Activated CD4-positive, alpha-beta T cell treated with anti-CD3 and anti-CD28 coated beads, Interleukin-2, amount 10 ng/mL, durations not matched to agents 24 days and 14 days (primary cell): ENCODE results near the gene COL25A1. TPM values are rescaled to one million over a fixed set of nuclear protein-coding genes. Genes with fewer than 3 reads are reported as not detected.
"Not testable (repeated sequence)": the region's sequence is repeated elsewhere in the genome, so short reads cannot be mapped to it uniquely, and the experiment has no call there.

ENCODE experiments used
- DNase-seq: peaks from one replicate; pipeline ENCODE4 v3.0.0; 2022
- H3K27ac Mint-ChIP-seq: one replicate; pipeline ENCODE4 v1.8.0; 2022; ENCODE audit warnings: mild to moderate bottlenecking, mixed read lengths
- H3K27me3 Mint-ChIP-seq: one replicate; pipeline ENCODE4 v1.8.0; 2022; ENCODE audit warnings: mixed read lengths
- H3K36me3 Mint-ChIP-seq: one replicate; pipeline ENCODE4 v1.8.0; 2022; ENCODE audit warnings: low read depth, mild to moderate bottlenecking, mixed read lengths
- H3K4me1 Mint-ChIP-seq: one replicate; pipeline ENCODE4 v1.8.0; 2021; ENCODE audit warnings: mixed read lengths
- H3K4me3 Mint-ChIP-seq: one replicate; pipeline ENCODE4 v1.8.0; 2022; ENCODE audit warnings: mild to moderate bottlenecking, moderate library complexity, mixed read lengths
- H3K9me3 Mint-ChIP-seq: one replicate; pipeline ENCODE4 v1.8.0; 2021; ENCODE audit warnings: mixed read lengths
- intact Hi-C: fragments of 100-400 bp; cut with micrococcal nuclease; formaldehyde crosslinking; loops from one replicate; pipeline ENCODE4 v1.15.1; 2023
- total RNA-seq: library from RNA; stranded (reverse); gene quantifications from 2 replicates; pipeline ENCODE4 v1.2.3, GENCODE V29; 2022

Gene COL25A1
- total RNA-seq, 1 donor from 2014 or later = not detected

DNA sequence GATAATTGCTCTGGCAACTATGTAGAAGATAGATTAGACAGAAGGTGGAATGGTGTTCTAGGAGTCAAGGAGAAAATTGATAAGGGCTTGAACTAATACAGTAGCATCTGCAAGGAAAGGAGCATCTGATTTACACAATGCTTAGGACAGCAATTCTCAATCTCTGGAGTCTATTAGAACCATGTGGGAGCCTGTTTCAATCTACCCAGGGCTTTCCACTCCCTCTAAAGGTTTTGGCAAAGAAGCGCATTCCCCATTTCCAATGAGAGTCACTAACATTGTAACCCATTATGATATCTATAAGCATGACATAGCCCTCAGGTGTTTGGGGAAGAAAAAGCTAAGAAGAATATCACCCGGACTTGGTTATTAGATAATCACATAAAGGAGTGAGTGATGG, 168.2 kb downstream of the COL25A1 start:
- intact Hi-C loops = no loop called here
- Mint-ChIP-seq H3K4me3 (no peak overlapping the region), H3K27ac (no peak overlapping the region), H3K27me3 (peaks cover 9% of the 10 kb centered on the region), H3K36me3 (no peaks in the 10 kb centered on the region), H3K9me3 (no peaks in the 10 kb centered on the region), H3K4me1 (no peaks in the 10 kb centered on the region)
- DNase-seq = no peak

DNA sequence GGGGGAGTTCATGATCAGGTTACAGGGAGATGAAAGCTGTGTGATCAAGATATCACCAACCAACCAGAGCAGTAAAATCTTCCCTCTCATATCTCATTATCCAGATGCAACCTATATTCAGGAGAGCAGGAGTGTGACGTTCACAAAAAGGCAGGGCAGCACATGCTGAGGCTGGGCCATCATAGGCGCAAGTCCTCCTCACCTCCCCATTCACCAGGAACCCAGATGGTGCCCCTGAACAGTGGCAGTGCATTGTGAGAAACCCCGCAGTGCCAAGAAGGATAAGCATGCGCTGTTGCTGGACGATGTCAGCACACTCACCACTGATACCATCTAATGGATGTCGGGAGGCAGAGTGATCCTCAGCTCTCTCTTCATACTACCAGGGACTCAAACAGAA, 170.9 kb downstream of the COL25A1 start:
- peaks cover 10% of the 10 kb centered on the region for H3K27me3 Mint-ChIP-seq
- no peak overlapping the region for H3K4me3 Mint-ChIP-seq
- intact Hi-C loops = no loop called here
- no peaks in the 10 kb centered on the region for H3K36me3 Mint-ChIP-seq
- no peak overlapping the region for H3K27ac Mint-ChIP-seq
- H3K9me3 Mint-ChIP-seq = no peaks in the 10 kb centered on the region
- no peak for DNase-seq
- no peaks in the 10 kb centered on the region for H3K4me1 Mint-ChIP-seq

DNA sequence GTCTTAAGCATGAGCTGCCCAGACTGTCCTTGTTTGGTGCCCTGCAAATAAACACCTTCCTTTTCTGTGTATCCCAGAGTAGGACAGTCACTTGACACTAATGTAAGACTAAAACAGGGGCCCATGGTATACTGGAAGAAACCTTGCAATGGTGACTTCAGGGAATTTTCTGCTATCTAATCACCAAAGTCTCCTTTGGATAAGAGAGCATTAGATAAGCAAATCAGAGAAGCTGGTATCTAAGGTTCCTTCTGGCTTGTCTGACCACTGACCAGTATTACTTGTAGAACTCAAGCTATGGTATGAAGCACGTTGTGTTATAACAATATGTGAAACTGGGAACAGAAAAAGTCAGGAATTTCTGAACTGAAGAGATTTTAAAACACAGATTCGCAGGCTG, 173.9 kb downstream of the COL25A1 start:
- no peaks in the 10 kb centered on the region for H3K36me3 Mint-ChIP-seq
- intact Hi-C loops = no loop called here
- peaks cover 14% of the 10 kb centered on the region for H3K27me3 Mint-ChIP-seq
- H3K4me3 Mint-ChIP-seq = no peak overlapping the region
- H3K4me1 Mint-ChIP-seq = no peaks in the 10 kb centered on the region
- no peaks in the 10 kb centered on the region for H3K9me3 Mint-ChIP-seq
- no peak for DNase-seq
- H3K27ac Mint-ChIP-seq = no peak overlapping the region

DNA sequence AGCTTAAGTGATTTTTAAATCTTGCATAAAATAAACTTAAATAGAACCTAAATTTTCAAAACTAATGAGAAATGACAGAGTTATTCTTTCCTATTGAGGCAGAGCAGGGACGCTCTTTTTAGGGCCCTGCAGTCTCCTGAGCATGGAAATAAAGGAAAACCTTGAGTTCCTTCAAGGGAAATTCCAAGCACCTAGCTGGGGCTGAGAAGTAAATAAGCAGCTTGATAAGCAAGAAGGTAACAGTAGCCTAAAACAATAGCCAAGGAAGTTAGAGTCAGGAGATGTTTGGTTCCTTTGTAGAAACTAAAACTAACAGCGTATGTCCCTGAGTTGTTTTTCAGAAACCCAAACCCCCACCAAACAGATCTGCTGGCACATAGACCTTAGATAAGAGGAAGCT, 174.6 kb downstream of the COL25A1 start:
- H3K36me3 Mint-ChIP-seq = no peaks in the 10 kb centered on the region
- H3K27me3 Mint-ChIP-seq = peaks cover 14% of the 10 kb centered on the region
- intact Hi-C loops = no loop called here
- H3K27ac Mint-ChIP-seq = no peak overlapping the region
- DNase-seq = no peak
- no peaks in the 10 kb centered on the region for H3K9me3 Mint-ChIP-seq
- no peaks in the 10 kb centered on the region for H3K4me1 Mint-ChIP-seq
- no peak overlapping the region for H3K4me3 Mint-ChIP-seq

DNA sequence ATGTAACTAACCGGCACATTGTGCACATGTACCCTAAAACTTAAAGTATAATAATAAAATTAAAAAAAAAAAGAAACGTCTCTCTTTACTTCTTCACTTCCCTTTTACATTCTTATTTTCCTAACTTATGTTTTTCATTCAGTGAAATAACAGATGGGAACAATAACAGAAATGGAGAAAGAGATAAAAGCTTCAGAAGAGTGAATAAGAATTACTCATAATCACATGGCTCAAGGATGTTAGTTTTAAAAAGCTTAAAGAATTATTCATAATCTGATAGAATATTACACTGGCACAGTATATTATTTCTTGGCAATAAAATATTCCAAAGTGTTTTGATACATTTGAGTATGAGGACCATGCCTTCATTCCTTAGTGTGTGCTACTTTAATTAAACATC, 175.6 kb downstream of the COL25A1 start:
- Mint-ChIP-seq H3K4me1 (no peaks in the 10 kb centered on the region), H3K27ac (no peak overlapping the region), H3K27me3 (peaks cover 18% of the 10 kb centered on the region), H3K4me3 (no peak overlapping the region), H3K9me3 (no peaks in the 10 kb centered on the region), H3K36me3 (no peaks in the 10 kb centered on the region)
- DNase-seq = no peak
- intact Hi-C loops = no loop called here

DNA sequence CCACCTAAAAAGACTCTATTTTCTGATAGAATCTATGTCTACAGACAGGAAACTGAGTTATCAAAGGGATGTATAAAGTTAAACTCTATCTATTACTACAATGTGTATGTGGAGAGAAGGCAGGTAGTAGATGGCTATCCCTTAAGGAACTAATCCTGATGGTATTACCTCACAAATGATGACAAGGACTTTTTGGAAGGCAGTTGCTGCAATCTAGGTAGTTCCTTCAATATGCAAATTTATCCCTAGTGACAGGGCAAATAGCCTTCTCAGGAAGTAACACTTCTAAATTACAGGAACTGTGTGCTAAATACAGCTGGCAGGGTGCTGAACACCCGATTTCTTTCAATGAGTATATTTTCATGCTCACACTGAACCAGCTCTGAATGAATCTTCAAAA, 177.4 kb downstream of the COL25A1 start:
- peaks cover 21% of the 10 kb centered on the region for H3K27me3 Mint-ChIP-seq
- no peaks in the 10 kb centered on the region for H3K36me3 Mint-ChIP-seq
- intact Hi-C loops = no loop called here
- no peak for DNase-seq
- H3K9me3 Mint-ChIP-seq = peaks cover 3% of the 10 kb centered on the region
- no peak overlapping the region for H3K27ac Mint-ChIP-seq
- H3K4me3 Mint-ChIP-seq = no peak overlapping the region
- no peaks in the 10 kb centered on the region for H3K4me1 Mint-ChIP-seq

DNA sequence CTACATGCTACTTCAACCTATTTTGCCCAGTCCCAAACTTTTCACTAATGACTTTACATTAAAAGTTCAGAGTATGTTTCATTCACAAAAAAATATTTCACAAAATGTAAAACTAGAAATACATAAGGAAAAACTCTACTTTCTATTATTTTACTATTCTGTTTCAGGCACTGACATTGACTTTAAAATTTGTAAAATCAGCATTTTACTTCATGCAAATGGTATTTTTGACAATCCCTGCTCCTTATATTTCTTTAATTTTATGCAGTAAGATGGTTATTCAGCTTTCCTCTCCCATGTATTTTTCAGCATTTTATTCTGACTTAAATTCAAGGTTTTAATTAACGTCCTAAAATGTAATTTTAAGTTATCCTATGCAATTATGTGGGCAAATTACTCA, 178.5 kb downstream of the COL25A1 start:
- peaks cover 28% of the 10 kb centered on the region for H3K27me3 Mint-ChIP-seq

DNA sequence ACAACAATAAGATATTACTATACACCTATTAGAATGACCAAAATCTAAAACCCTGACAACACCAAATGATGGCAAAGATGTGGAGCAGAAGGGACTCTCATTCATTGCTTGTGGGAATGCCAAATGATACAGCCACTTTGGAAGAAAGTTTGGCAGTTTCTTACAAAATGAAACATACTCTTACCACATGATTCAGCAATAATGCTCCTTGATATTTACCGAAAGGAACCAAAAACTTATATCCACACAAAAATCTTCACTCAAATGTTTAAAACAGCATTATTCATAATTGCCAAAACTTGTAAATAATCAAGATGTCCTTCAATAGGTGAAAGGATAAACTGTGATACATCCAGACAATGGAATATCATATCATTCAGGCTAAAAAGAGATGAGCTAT, 180.9 kb downstream of the COL25A1 start:
- peaks cover 3% of the 10 kb centered on the region for H3K9me3 Mint-ChIP-seq
- H3K27me3 Mint-ChIP-seq = peaks cover 29% of the 10 kb centered on the region
- H3K4me3 Mint-ChIP-seq = no peak overlapping the region
- intact Hi-C loops = no loop called here
- no peak for DNase-seq
- H3K27ac Mint-ChIP-seq = no peak overlapping the region
- H3K36me3 Mint-ChIP-seq = no peaks in the 10 kb centered on the region
- no peaks in the 10 kb centered on the region for H3K4me1 Mint-ChIP-seq

More for the DNA sequence above, 178.5 kb downstream of the COL25A1 start:
- no peak for DNase-seq
- H3K4me1 Mint-ChIP-seq = no peaks in the 10 kb centered on the region
- H3K4me3 Mint-ChIP-seq = no peak overlapping the region
- peaks cover 3% of the 10 kb centered on the region for H3K9me3 Mint-ChIP-seq
- H3K36me3 Mint-ChIP-seq = no peaks in the 10 kb centered on the region
- no peak overlapping the region for H3K27ac Mint-ChIP-seq
- intact Hi-C loops = no loop called here

DNA sequence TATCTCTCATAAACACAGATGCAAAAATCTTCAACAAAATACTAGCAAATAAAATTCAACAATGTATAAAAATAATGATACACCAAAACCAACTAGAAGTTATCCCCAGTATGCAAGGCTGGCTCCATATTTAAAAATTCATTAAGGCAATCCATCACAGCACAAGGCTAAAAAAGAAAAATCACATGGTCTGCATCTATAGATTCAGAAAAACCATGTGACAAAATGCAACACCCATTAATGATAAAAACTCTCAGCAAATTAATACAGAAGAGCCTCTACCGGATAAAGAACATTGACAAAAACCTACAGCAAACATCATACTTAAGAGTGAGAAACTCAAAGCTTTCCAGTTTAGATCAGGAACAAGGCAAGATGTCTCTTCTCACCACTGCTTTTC, 182.6 kb downstream of the COL25A1 start:
- Mint-ChIP-seq H3K27ac (no peak overlapping the region), H3K9me3 (peaks cover 3% of the 10 kb centered on the region), H3K27me3 (peaks cover 28% of the 10 kb centered on the region), H3K36me3 (no peaks in the 10 kb centered on the region), H3K4me3 (no peak overlapping the region), H3K4me1 (no peaks in the 10 kb centered on the region)
- intact Hi-C loops = no loop called here
- DNase-seq = no peak

DNA sequence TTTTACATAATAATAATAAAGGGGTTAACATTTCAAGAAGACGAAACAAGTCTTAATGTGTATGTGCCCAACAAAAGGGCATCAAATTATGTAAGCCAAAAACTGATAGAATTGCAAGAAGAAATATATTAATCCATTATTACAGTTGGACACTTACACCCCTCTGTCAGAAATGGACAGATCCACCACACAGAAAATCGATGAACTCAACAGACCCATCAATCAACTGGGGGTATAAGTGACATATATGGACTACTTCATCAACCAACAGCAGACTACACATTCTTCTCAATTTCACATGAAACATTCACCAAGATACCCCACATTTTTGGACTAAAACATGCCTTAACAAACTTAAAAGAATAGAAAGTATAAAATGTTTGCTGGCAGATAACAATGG, 183.8 kb downstream of the COL25A1 start:
- no peaks in the 10 kb centered on the region for H3K4me1 Mint-ChIP-seq
- H3K4me3 Mint-ChIP-seq = no peak overlapping the region
- H3K9me3 Mint-ChIP-seq = peaks cover 3% of the 10 kb centered on the region
- H3K27ac Mint-ChIP-seq = no peak overlapping the region
- intact Hi-C loops = no loop called here
- H3K27me3 Mint-ChIP-seq = peaks cover 30% of the 10 kb centered on the region
- no peak for DNase-seq
- no peaks in the 10 kb centered on the region for H3K36me3 Mint-ChIP-seq

DNA sequence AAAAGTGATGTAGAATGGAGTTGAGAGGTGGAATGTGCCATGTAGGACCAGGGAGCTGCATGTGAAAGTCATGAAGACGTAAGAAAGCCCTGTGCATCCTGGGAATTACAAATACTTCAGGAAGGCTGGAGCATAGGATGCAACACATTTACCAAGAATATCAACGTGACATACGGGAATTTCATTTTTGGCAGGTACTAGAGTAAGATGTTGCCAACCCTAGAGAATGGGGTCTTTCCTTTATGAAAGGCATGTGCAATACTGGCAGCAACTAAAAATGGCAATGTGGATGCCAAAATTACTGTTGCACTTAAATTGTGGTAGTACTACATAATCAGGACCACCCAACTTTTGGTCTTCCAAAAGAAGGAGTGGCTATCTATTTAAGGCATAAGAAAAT, 188.0 kb downstream of the COL25A1 start:
- H3K4me3 Mint-ChIP-seq = no peak overlapping the region
- H3K27me3 Mint-ChIP-seq = peaks cover 21% of the 10 kb centered on the region

DNA sequence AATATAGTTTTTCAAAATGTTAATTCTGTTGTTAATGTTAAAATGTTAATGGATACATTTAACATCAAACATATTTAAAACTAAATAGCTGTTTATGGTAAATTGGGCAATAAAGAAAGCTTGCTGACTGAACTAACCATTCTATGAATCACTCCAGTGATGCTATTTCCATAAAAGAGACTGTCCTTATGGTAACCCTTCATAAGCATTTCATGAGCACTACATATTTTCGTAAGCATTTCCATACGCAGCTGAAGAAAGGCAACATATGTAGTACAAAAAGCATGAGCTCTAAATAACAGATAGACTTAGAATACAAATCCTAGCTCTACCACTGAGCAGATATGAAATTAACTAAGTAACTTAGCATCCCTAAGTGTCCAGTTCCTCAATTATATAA, 188.9 kb downstream of the COL25A1 start:
- Mint-ChIP-seq H3K36me3 (no peaks in the 10 kb centered on the region), H3K9me3 (no peaks in the 10 kb centered on the region), H3K27ac (no peak overlapping the region), H3K4me3 (no peak overlapping the region), H3K4me1 (no peaks in the 10 kb centered on the region), H3K27me3 (peaks cover 19% of the 10 kb centered on the region)
- intact Hi-C loops = no loop called here
- no peak for DNase-seq

More for the DNA sequence above, 188.0 kb downstream of the COL25A1 start:
- Mint-ChIP-seq H3K27ac (no peak overlapping the region), H3K4me1 (no peaks in the 10 kb centered on the region), H3K9me3 (no peaks in the 10 kb centered on the region), H3K36me3 (no peaks in the 10 kb centered on the region)
- intact Hi-C loops = no loop called here
- DNase-seq = no peak

DNA sequence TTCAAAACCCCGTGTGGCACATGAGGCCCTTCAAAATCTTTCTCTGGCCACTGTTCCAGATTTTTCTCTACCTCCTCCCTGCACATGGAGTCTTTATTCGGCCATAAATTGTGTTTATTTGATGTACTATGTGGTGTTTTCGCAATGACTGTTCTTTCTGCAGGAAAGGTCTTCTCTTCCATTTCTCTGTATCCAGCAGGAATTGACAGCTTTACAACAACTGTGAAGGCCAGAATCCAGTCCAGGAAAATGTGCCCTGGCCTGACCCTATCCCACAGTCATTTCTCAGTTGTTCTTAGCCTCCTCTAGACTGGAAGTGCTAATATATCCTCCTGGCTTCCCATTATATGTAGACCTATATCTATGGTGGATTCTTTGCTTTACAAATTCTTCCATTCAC, 191.4 kb downstream of the COL25A1 start:
- intact Hi-C loops = no loop called here
- Mint-ChIP-seq H3K9me3 (no peaks in the 10 kb centered on the region), H3K36me3 (no peaks in the 10 kb centered on the region), H3K27me3 (peaks cover 18% of the 10 kb centered on the region), H3K27ac (no peak overlapping the region), H3K4me1 (no peaks in the 10 kb centered on the region), H3K4me3 (no peak overlapping the region)
- no peak for DNase-seq

DNA sequence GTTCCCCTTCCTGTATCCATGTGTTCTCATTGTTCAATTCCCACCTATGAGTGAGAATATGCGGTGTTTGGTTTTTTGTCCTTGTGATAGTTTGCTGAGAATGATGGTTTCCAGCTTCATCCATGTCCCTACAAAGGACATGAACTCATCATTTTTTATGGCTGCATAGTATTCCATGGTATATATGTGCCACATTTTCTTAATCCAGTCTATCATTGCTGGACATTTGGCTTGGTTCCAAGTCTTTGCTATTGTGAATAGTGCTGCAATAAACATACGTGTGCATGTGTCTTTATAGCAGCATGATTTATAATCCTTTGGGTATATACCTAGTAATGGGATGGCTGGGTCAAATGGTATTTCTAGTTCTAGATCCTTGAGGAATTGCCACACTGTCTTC, 194.2 kb downstream of the COL25A1 start:
- H3K36me3 Mint-ChIP-seq, intact Hi-C loops, H3K4me1 Mint-ChIP-seq, DNase-seq, H3K4me3 Mint-ChIP-seq, H3K27ac Mint-ChIP-seq, H3K9me3 Mint-ChIP-seq: not testable (repeated sequence)
- peaks cover 11% of the 10 kb centered on the region for H3K27me3 Mint-ChIP-seq

DNA sequence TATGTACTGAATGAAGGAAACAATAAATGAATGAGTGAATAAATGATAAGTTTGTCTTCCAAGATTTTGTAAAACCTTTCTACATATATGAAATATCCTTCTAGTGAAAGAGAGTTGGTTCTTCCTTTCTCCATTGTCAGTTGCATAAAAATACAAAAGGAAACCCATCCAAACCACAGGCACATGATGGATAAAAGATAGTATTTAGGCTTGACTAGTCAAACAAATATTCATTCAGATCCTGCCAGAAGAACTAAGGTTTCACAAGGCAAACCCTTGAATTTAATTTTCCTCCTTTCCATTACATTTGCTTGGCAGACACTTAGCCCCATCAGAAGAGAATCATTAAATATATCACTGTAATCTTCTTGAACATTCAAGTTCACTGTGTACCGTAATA, 208.4 kb downstream of the COL25A1 start:
- no peak for DNase-seq
- H3K4me1 Mint-ChIP-seq = no peaks in the 10 kb centered on the region
- peaks cover 13% of the 10 kb centered on the region for H3K27me3 Mint-ChIP-seq
- intact Hi-C loops = no loop called here
- no peak overlapping the region for H3K4me3 Mint-ChIP-seq
- no peaks in the 10 kb centered on the region for H3K9me3 Mint-ChIP-seq
- H3K27ac Mint-ChIP-seq = no peak overlapping the region
- H3K36me3 Mint-ChIP-seq = no peaks in the 10 kb centered on the region
